ENCODE measurements around the gene HTATIP2. TPM values are rescaled to one million over a fixed set of nuclear protein-coding genes. Genes with fewer than 3 reads are reported as not detected.

HTATIP2 gene
- 75.1 and 79.0 TPM in 2 replicates for total RNA-seq

GRCh38 chr11:20363500-20364340, at the start of gene HTATIP2:
Gene HTATIP2 (plus strand): TSS chr11:20363714. CDS start chr11:20364238, 524 bp downstream.

GRCh38 chr11:20387261-20388095, 24.0 kb downstream of the HTATIP2 start, which contains the start of gene PRMT3:
Gene PRMT3 (plus strand): TSS chr11:20387716. CDS start chr11:20387747, 31 bp downstream.

Other genes with a start within 250 kb of the HTATIP2 start
- not detected in 2 replicates for gene DBX1, start 203.2 kb upstream of the HTATIP2 start, total RNA-seq
- 10.2 and 15.0 TPM in 2 replicates for gene PRMT3, start 24.0 kb downstream of the HTATIP2 start, total RNA-seq
- gene SLC6A5, start 235.9 kb downstream of the HTATIP2 start, total RNA-seq = not detected in 2 replicates

Measured in bladder microvascular endothelial cell (primary cell).